ENCODE measurements around the gene ETV3L. TPM values are rescaled to one million over a fixed set of nuclear protein-coding genes. Genes with fewer than 3 reads are reported as not detected.
"Not testable (repeated sequence)": the region's sequence is repeated elsewhere in the genome, so short reads cannot be mapped to it uniquely, and the experiment has no call there.

The ETV3L gene
- total RNA-seq, 1 donor, result not detected

DNA sequence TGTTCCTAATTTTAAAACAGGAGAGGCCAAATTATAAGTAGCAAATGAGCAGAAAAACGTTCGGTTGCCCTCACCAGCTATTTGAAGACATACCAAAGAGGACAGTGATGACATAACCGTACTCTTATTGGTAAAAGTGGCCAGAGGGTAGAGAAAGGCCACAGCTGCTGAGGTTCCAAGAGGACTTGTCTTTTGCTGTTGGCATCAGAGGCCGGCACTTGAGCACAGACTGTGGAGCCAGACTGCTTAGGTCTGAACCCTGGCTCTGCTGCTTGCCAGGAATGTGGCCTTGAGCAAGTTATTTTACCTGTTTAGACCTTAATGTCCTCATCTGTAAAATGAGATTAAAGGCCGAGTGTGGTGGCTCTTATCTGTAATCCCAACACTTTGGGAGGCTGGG is 14.9 kb downstream of the ETV3L start:
- DNase-seq (ENCODE audit: low read depth in 2 of 3, low spot score in 2 of 3), result no peak

DNA sequence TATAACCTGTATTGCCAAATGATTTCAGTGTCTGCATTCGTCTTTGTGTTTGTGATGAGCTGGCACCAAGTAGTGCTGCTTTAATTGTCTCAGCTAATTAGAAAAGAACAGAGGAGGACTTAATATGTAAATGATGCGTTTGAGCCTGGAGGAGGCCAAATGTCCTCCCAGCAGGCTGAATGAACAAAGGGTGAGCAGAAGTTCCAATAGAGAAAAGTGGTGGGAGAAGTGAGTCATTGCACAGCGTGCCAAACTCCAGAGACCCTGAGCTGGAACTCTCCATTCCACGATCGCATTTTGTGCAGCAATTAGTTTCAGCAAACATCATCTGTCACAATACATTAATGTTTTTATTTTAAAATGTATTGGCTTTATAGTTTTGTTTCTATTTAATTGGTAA is 17.9 kb downstream of the ETV3L start:
- no peak for DNase-seq (ENCODE audit: low read depth in 2 of 3, low spot score in 2 of 3)

DNA sequence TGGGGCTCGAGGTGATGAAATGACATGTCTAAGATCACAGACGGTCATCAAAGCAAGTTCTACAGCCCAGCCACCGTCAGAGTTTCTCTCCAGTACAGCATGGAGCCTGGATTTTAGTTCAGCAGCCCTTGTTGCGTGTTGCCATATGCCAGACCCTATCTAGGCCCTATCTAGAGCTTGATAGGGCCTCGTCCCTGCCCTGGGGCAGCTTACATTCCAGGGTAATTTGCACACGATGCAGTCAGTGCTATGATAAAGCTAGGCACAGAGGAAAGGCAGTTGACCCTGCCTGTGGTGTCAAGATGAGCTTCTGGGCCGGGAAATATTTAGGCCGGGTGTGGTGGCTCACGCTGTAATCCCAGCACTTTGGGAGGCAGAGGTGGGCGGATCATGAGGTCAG is 18.9 kb downstream of the ETV3L start:
- no peak for DNase-seq (ENCODE audit: low read depth in 2 of 3, low spot score in 2 of 3)

DNA sequence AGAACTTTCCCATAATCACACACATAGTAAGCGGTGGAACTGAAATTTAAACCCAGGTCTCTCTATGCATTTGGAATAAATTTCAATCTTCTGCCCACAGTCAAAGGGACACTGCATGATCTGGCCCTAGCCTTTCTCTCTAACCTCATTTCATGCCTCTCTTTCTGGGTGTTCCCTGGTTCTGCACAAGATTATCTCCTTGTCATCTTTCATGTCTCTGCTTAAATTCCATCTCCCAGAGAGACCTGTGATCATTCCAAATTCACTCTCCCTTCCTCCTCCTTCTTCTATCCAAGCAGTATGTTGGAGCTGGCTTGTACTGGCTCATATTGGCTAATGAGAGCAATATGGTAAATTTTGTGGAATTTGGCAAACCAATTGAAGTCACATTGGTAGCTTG is 22.2 kb downstream of the ETV3L start:
- no peak for DNase-seq (ENCODE audit: low read depth in 2 of 3, low spot score in 2 of 3)

DNA sequence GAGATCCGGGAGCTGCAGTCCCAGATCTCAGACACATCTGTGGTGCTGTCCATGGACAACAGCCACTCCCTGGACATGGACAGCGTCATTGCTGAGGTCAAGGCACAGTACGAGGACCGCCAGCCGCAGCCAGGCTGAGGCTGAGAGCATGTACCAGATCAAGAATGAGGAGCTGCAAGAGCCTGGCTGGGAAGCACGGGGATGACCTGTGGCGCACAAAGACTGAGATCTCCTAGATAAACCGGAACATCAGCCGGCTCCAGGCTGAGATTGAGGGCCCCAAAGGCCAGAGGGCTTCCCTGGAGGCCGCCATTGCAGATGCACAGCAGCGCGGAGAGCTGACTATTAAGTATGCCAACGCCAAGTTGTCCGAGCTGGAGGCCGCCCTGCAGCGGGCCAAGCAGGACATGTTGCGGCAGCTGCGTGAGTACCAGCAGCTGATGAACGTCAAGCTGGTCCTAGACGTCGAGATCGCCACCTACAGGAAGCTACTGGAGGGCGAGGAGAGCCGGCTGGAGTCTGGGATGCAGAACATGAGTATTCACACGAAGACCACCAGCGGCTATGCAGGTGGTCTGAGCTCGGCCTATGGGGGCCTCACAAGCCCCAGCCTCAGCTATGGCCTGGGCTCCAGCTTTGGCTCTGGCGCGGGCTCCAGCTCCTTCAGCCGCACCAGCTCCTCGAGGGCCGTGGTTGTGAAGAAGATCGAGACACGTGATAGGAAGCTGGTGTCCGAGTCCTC is 25.5 kb downstream of the ETV3L start:
- peak in 2 of 3 donors; percentile 44 to 68 for DNase-seq (ENCODE audit: low read depth in 2 of 3, low spot score in 2 of 3)

DNA sequence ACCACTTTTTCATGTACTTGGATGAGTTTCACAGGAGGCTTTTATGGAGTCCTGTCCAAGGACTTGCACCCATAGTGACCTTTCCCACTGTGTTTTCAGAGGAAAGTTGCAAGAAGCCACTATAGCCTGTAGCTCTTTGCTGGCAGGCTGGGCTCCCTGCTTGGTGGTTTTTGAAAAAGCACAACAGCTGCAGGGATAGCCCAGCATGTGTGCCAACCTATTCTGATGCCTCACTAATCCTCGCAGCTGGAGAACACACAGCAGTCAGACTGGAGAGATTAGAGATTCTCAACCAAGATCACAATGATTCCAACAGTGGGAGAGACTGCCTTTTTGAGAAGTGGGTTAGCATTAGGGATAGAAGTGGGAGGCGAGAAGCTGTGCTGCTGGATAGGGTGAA is 30.0 kb downstream of the ETV3L start:
- DNase-seq (ENCODE audit: low read depth in 2 of 3, low spot score in 2 of 3), result no peak

DNA sequence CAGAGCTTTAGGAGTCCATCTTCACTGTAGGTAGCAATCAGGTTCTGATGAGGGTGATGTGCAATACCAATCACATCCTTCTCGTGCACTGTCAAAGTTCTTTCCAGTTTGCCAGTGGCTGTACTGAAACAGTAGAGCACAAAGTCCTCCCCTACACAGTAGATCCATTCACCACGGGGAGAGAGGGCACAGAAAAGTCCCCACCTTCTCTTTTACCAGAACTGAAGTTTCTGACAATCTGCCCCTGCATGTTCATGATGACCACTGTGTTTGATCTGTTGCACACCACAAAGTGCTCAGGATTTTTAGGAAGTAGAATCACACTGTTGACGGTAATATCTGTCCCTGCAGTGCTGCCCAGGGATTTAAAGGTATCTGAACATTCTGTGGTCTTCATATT is 40.4 kb downstream of the ETV3L start:
- not testable (repeated sequence) for DNase-seq (ENCODE audit: low read depth in 2 of 3, low spot score in 2 of 3)

DNA sequence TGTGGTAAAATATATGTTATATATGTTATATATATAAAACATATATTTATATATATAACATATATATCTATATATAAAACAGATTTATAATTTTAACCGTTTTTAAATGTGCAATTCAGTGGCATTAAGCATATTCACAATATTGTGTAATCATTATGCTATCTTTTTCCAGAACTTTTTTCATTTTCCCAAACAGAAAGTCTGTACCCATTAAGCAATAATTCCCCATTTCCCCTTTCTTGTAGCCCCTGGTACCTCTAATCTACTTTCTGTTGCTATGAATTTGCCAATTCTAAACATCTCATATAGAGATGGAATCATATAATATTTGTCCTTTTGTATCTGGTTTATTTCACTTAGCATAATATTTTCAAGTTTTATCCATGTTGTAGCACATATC is 43.3 kb downstream of the ETV3L start:
- no peak for DNase-seq (ENCODE audit: low read depth in 2 of 3, low spot score in 2 of 3)

DNA sequence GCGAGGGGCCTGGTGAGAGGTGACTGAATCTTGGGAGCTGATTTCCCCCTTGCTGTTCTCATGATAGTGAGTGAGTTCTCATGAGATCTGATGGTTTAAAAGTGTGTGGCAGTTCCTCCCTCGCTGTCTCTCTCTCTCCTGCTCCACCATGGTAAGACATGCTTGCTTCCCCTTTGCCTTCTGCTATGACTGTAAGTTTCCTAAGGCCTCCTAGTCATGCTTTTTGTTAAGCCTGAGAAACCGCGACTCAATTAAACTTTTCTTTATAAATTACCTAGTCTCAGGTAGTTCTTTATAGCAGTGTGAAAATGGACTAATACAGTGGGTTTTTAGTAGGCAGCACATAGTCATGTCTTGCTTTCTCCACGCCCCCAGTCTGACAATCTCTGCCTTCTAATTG is 43.9 kb downstream of the ETV3L start:
- peak in 1 of 3 donors; percentile 18 for DNase-seq (ENCODE audit: low read depth in 2 of 3, low spot score in 2 of 3)

DNA sequence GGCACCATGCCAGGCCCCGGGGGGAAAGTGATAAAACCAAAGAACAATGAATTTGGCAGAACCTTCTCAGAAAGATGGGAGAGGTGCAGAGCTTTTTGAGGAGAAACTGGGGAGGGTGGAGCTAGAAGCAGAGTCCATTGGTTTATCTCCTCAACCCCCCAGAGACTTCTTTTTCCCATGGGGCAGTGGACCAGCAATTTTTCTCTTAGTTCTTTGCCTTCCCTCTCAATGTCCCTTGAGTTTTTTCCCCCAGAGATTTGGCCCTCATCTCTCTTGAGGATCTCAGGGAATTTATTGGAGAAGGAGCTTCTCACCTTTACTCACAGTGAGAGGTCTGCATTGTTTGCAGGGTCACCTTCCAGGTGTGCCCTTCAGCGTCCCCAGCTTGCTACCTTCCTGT is 48.8 kb downstream of the ETV3L start:
- no peak for DNase-seq (ENCODE audit: low read depth in 2 of 3, low spot score in 2 of 3)

DNA sequence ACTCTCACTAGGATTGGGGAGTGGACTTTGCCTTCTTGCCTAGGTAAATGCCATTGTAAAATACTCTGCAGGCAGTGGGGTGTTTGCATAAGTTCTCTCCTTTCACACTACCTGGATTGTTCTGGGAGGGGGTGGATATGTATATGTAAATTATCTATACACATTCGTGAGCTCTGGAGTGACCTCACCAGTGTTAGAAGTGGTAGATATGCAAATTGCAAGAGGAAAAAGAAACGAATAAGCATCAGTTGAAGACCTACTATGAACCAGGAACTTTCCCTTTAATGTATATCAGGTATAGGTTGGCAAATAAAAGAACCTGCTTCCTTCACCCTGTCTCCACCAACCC is 52.6 kb downstream of the ETV3L start:
- DNase-seq (ENCODE audit: low read depth in 2 of 3, low spot score in 2 of 3), result no peak

DNA sequence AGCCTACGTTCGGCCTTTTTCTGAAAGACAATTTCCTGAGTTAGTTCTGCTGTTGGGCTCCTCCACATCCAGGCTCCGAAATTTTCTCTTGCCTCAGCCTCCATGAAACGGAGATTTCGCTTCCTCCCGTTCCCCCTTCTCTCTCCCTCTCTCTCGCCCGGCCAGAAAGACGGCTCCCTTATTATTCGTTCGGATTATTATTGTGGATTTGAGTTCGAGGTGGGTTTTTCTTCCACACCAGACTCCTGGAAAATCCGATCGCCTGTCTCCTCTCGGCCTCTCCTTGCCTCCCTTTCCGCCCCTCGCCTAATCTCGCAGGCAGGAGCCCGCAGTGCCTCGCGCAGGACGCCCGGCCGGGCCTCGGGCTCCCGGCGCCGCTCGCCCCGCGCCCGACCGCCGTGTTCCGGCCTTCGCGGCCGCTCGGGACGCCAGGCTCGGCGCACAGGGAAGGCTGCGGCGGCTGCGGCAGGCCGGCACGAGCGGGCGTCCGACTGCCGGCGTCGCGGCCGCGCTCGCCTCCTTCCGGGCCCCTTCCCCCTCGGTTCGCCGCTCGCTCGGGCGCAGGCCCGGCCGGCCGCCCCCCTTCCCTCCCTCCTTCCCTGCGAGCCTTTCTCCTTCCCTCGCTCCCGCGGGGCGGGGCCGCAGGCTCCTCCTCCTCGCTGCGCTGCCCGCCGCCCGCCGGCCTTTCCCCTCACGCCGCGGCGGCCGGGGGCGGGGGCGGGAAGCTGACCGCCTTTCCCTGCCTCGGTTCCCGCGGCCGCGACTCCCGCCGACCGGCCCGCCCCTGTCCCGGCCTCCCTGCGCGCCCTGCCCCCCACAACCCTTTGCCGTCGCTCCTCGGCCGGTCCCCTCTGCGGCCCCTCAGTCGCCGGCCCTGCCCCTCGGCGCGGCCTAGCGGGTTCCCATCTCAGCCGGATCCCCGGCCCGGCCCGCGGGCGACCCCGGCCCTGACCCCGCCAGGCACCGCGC is 54.1 kb downstream of the ETV3L start, which contains the start of gene ARHGEF11:
Gene ARHGEF11 (minus strand): TSS at position 493 of the 969 bp plus-strand sequence. CDS start 1,412 bp downstream, outside the sequence.
- DNase-seq (ENCODE audit: low read depth in 2 of 3, low spot score in 2 of 3), result peak in 2 of 3 donors; percentile 42 to 67

DNA sequence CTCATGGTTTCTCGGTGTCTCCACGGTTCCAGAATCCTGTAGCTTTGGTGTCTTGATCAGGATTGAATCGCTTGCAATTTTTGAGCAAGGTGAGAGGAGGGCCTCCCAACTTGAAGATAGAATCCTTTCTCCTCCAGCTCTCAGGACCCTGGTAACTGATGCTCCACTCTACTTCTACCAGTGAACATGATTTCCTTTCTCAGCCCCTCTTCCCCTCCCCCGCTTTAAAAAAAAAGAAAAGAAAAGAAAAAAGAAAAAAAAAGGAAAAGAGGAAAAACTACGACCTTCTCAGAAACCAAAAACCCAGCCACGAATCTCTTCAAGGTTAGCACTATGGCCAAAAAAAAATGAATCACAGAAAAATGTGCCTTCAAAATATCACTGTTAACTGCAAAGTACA is 55.3 kb downstream of the ETV3L start:
- no peak for DNase-seq (ENCODE audit: low read depth in 2 of 3, low spot score in 2 of 3)

DNA sequence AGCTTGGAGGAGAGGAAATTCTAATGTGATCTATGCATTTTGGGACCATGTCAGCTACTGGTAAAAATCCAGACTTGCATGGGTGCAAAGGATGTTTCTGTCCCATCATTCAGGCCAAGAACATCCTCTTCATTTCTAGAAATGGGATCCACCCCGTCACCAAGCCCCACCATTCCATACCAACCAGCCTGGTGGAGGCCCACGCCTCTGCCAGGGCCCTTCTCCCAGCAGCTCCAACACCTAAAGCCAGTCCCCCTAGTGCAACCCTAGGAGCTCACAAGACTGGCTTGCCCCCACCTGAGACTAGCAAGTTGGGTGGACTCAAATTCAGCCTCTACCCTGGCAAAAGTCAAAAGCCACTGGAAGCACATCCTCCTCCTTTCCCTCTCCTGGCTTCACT is 55.9 kb downstream of the ETV3L start:
- DNase-seq (ENCODE audit: low read depth in 2 of 3, low spot score in 2 of 3), result no peak

DNA sequence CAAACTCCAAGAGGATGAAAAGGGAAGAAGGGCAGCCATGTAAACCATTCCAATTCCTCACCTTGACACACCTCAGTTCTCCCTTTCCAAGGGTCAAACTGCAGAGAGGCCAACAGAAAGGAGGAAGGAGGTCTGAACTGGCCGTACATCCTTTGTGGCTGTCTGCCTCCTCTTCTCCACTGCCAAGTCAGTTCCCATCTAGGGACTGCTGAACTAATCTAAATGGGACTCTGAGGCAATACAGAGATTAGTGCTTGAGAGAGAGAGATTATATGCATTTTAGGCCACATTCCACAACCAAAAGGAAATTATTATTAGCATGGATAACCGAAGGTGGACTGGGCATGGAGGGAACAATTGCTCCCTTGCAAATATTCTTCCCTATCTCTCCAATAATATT is 56.8 kb downstream of the ETV3L start:
- no peak for DNase-seq (ENCODE audit: low read depth in 2 of 3, low spot score in 2 of 3)

Other genes starting within 250 kb of the ETV3L start
- under 0.01 TPM for gene INSRR, start 240.7 kb downstream of the ETV3L start, total RNA-seq
- gene NTRK1, start 238.9 kb downstream of the ETV3L start, total RNA-seq, result 7.5 TPM
- gene PEAR1, start 206.1 kb downstream of the ETV3L start, total RNA-seq, result 12.7 TPM
- not detected for gene LRRC71, start 179.2 kb downstream of the ETV3L start, total RNA-seq
- 14.5 TPM for gene ARHGEF11, start 54.1 kb downstream of the ETV3L start, total RNA-seq
- gene ETV3, start 38.6 kb upstream of the ETV3L start, total RNA-seq, result 15.9 TPM